AG10803 (cell line): ENCODE results near the gene HEXIM1.

ENCODE experiments used
- DNase-seq: peaks from one replicate; pipeline ENCODE4 v3.0.0; 2010; ENCODE audit warnings: low read depth
- H3K4me3 ChIP-seq: 2 replicates; pipeline ENCODE4 v1.5.1; 2011; ENCODE audit warnings: mild to moderate bottlenecking, low read length, control low read depth
- TF ChIP-seq, protein P1 (sequence below): conservative IDR thresholded peaks from 2 replicates; pipeline ENCODE4 v1.5.1; 2011; ENCODE audit warnings: mild to moderate bottlenecking, low read length, control low read depth, inconsistent platforms

HEXIM1 gene

DNA sequence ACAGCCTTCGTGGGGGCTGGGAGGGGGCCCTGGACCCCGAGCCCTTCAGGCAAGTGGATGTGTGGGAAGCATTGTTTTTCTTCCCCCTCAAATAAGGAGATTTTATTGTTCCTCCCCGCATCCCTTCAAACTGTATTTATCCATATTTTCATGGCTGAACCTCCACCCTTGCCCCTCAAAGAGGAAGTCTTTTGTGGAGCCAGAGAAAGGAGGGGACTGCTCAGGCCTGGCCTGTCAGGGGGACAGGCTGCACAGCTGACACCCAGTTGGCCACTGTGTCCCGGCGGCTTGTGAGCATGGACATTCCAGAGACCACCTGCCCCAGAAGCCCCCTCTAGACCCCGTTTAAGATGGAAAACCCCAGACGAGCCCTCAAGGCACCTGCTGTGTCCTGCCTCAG is 29.3 kb downstream of the HEXIM1 start:
- TF ChIP-seq, protein P1, sequence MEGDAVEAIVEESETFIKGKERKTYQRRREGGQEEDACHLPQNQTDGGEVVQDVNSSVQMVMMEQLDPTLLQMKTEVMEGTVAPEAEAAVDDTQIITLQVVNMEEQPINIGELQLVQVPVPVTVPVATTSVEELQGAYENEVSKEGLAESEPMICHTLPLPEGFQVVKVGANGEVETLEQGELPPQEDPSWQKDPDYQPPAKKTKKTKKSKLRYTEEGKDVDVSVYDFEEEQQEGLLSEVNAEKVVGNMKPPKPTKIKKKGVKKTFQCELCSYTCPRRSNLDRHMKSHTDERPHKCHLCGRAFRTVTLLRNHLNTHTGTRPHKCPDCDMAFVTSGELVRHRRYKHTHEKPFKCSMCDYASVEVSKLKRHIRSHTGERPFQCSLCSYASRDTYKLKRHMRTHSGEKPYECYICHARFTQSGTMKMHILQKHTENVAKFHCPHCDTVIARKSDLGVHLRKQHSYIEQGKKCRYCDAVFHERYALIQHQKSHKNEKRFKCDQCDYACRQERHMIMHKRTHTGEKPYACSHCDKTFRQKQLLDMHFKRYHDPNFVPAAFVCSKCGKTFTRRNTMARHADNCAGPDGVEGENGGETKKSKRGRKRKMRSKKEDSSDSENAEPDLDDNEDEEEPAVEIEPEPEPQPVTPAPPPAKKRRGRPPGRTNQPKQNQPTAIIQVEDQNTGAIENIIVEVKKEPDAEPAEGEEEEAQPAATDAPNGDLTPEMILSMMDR: no peak
- no peak for DNase-seq
- no peak overlapping the region for H3K4me3 ChIP-seq

DNA sequence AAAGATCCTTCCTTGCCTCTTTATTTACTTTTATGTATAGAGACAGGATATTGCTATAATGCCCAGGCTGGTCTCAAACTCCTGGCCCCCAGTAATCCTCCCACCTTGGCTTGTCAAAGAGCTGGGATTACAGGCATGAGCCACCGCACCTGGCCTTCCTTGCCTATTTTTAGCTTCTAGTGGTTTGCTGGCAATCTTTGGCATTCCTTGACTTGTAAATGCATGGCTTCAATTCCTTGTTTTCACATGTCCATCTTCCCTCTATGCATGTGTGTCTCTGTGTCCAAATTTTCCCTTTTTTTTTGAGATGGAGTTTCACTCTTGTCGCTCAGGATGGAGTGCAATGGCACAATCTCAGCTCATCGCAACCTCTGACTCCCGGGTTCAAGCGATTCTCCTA is 35.9 kb downstream of the HEXIM1 start:
- no peak overlapping the region for H3K4me3 ChIP-seq
- DNase-seq: no peak
- TF ChIP-seq, protein P1: no peak

- no peak for DNase-seq
- TF ChIP-seq, protein P1: no peak
Observed at GRCh38 chr17:45186801-45187354, 38.6 kb downstream of the HEXIM1 start.

DNA sequence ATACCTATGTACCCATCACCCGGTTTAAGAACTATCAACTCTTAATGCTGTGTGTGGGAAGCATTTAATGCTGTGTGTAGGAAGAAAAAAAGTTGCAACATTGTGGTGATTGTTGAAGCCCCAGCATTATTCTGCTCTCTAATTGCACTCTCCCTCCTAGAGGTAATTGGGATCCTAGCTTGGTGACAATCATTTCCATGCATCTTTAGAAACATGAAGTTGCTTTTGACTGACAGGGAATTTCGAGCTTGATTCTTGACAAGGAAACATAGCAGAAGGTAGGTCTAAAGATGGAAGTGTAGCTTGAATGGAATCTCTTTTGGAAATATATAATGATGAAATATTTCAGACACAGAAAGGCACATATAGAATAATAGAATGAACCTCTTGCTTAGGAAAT is 40.7 kb downstream of the HEXIM1 start:
- no peak overlapping the region for H3K4me3 ChIP-seq
- no peak for DNase-seq
- TF ChIP-seq, protein P1: no peak

More at GRCh38 chr17:45186801-45187354, 38.6 kb downstream of the HEXIM1 start:
- no peak overlapping the region for H3K4me3 ChIP-seq

DNA sequence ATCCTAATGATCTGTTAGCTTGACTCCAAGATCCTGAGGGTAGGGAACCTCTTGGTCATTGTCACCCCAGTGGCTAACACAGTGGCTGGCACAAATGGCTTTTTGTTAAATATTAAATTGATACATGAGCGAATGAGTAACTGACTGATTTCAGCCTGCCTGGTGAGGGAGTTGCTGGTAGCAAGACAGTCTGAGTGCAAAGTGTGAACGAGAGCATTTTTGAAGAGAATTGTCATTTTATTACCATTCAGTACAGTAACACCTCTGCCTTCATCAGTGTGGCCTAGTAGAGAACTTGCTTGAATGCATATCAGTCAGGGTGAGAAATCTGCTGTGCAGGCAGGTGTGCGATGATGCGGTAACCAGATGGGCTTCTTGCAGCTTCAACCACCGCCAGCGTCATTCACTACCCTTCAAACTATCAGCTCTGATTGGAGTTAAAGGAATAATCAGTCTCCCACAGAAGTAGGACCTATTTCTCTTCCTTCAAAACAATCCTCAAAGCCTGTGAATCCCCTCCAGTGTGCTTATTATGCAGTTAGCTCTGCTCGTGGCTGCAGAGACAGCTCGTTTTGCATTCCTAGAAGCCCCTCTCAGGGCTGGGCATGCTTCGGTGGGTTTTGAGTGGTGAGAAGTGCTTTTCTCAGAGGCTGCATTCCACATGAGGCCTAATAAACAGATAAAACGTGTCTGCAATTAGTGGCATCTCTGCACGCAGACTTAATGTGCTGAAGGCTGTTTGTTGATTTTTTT is 42.4 kb downstream of the HEXIM1 start:
- TF ChIP-seq, protein P1: no peak
- H3K4me3 ChIP-seq: no peak overlapping the region
- no peak for DNase-seq

DNA sequence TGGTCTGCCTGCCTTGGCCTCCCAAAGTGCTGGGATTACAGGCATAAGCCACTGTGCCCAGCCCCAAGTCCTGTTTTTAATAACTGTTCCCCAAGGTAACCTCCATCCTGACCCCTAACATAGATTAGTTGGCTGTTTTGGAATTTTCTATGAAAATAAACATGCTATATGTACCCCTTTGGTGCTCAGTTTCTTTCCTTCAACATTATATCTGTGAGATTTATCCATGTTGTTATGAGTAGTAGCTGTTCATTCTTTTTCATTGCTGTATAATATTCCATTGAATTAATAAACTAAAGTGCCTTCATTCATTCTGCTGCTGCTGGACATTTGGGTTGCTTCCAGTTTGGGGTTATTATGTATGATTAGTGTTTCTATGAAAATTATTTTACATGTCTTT is 47.1 kb downstream of the HEXIM1 start:
- no peak for DNase-seq
- H3K4me3 ChIP-seq: no peak overlapping the region
- TF ChIP-seq, protein P1: no peak

- no peak for DNase-seq
- TF ChIP-seq, protein P1: no peak
- no peak overlapping the region for H3K4me3 ChIP-seq
Observed at GRCh38 chr17:45197108-45197507, 48.8 kb downstream of the HEXIM1 start.
